IMR-90 (cell line): ENCODE data around the gene ONECUT2. TPM values are rescaled to one million over a fixed set of nuclear protein-coding genes. Genes with fewer than 3 reads are reported as not detected.

Experiments used
- ATAC-seq: fragments of 200-7000 bp; cut with Tn5 transposase; 2 replicates; pipeline ENCODE4 v1.9.1; 2020; ENCODE audit warnings: low read depth, mild to moderate bottlenecking, moderate library complexity
- BruUV-seq: library from RNA; stranded (reverse); fragments of 400-500 nt; replicated peaks from 2 replicates; lab custom pipeline; 2021; lab: Mats Ljungman, UMichigan
- CTCF ChIA-PET: fragments of 300-600 bp; formaldehyde crosslinking; extraction: SDS; loops from one replicate; lab custom pipeline; 2021; ENCODE audit warnings: antibody characterized with exemption; lab: Yijun Ruan, JAX
- POLR2A ChIA-PET: fragments of 300-600 bp; sonication (Branson Sonifier 250); formaldehyde crosslinking; loops from one replicate; lab custom pipeline; 2022; ENCODE audit warnings: antibody characterized with exemption; ENCODE audit not compliant: unreplicated experiment; lab: Charles Lee
- DNase-seq: peaks from one replicate; pipeline ENCODE4 v3.0.0; 2013
- H2AFZ ChIP-seq: replicated peaks from 2 replicates; pipeline ENCODE3; 2013; ENCODE audit warnings: low read length, mild to moderate bottlenecking; ENCODE audit not compliant: poor library complexity
- H2AK5ac ChIP-seq: 2 replicates; pipeline ENCODE4 v1.6.1; 2013; ENCODE audit warnings: low read depth, low read length, inconsistent platforms
- H2AK9ac ChIP-seq: replicated peaks from 2 replicates; pipeline ENCODE3; 2013; ENCODE audit warnings: mild to moderate bottlenecking, low read depth, low read length, moderate library complexity; ENCODE audit not compliant: poor library complexity
- H2BK120ac ChIP-seq: 2 replicates; pipeline ENCODE4 v1.6.1; 2013; ENCODE audit warnings: low read depth, low read length, inconsistent platforms
- H2BK15ac ChIP-seq: 3 replicates; pipeline ENCODE4 v1.6.1; 2013; ENCODE audit warnings: low read depth, low read length, inconsistent platforms
- H2BK20ac ChIP-seq: 2 replicates; pipeline ENCODE4 v1.6.1; 2013; ENCODE audit warnings: low read depth, mild to moderate bottlenecking, inconsistent platforms, low read length, moderate library complexity
- H2BK5ac ChIP-seq: 2 replicates; pipeline ENCODE4 v1.6.1; 2013; ENCODE audit warnings: mild to moderate bottlenecking, low read depth, low read length, inconsistent platforms; ENCODE audit not compliant: poor library complexity, severe bottlenecking
- H3K14ac ChIP-seq: replicated peaks from 2 replicates; pipeline ENCODE4 v1.6.1; 2013; ENCODE audit warnings: low read depth, low read length, inconsistent platforms
- H3K18ac ChIP-seq: 2 replicates; pipeline ENCODE4 v1.6.1; 2013; ENCODE audit warnings: low read depth, low read length, control low read depth
- H3K23ac ChIP-seq: 2 replicates; pipeline ENCODE4 v1.6.1; 2013; ENCODE audit warnings: low read depth, low read length, inconsistent platforms
- H3K27ac ChIP-seq: 2 replicates; pipeline ENCODE4 v1.5.1; 2013; ENCODE audit warnings: mild to moderate bottlenecking, control low read depth, low read length; ENCODE audit not compliant: insufficient read depth
- H3K27me3 ChIP-seq: 2 replicates; pipeline ENCODE4 v1.6.1; 2013; ENCODE audit warnings: low read length; ENCODE audit not compliant: control insufficient read depth, insufficient read depth
- H3K36me3 ChIP-seq: 2 replicates; pipeline ENCODE4 v1.6.1; 2013; ENCODE audit warnings: low read length, mixed read lengths; ENCODE audit not compliant: control insufficient read depth, insufficient read depth
- H3K4ac ChIP-seq: 2 replicates; pipeline ENCODE4 v1.6.1; 2013; ENCODE audit warnings: low read depth, low read length, inconsistent platforms
- H3K4me1 ChIP-seq: 2 replicates; pipeline ENCODE4 v1.6.1; 2013; ENCODE audit warnings: low read length, mixed read lengths; ENCODE audit not compliant: control insufficient read depth, insufficient read depth
- H3K4me2 ChIP-seq: 2 replicates; pipeline ENCODE4 v1.6.1; 2013; ENCODE audit warnings: low read depth, mild to moderate bottlenecking, control low read depth, low read length, moderate library complexity
- H3K4me3 ChIP-seq: 2 replicates; pipeline ENCODE4 v1.5.1; 2013; ENCODE audit warnings: low read depth, mild to moderate bottlenecking, control low read depth, low read length, moderate library complexity; ENCODE audit not compliant: insufficient read depth
- H3K56ac ChIP-seq: 2 replicates; pipeline ENCODE4 v1.6.1; 2013; ENCODE audit warnings: low read length, inconsistent platforms; ENCODE audit not compliant: insufficient read depth; ENCODE audit errors: extremely low read depth
- H3K79me1 ChIP-seq, 2 experiments: 2 replicates each; pipeline ENCODE4 v1.6.1; 2013; ENCODE audit warnings: low read length in 2 of 2, inconsistent platforms in 1 of 2, low read depth in 1 of 2
- H3K9ac ChIP-seq: 2 replicates; pipeline ENCODE4 v1.6.1; 2013; ENCODE audit warnings: low read depth, low read length, control low read depth
- H3K9me1 ChIP-seq: 2 replicates; pipeline ENCODE4 v1.6.1; 2013; ENCODE audit warnings: low read length, inconsistent platforms; ENCODE audit not compliant: insufficient read depth
- H3K9me3 ChIP-seq: 2 replicates; pipeline ENCODE4 v1.6.1; 2013; ENCODE audit warnings: low read length; ENCODE audit not compliant: control insufficient read depth, insufficient read depth
- H4K20me1 ChIP-seq: 2 replicates; pipeline ENCODE4 v1.6.1; 2013; ENCODE audit warnings: low read length, inconsistent platforms; ENCODE audit not compliant: insufficient read depth
- H4K5ac ChIP-seq: 2 replicates; pipeline ENCODE4 v1.6.1; 2013; ENCODE audit warnings: mild to moderate bottlenecking, low read depth, low read length, control low read depth
- H4K8ac ChIP-seq, 2 experiments: 2 replicates each; pipeline ENCODE4 v1.6.1; 2013; ENCODE audit warnings: low read depth in 2 of 2, low read length in 2 of 2, control low read depth in 1 of 2, inconsistent platforms in 1 of 2
- H4K91ac ChIP-seq: 2 replicates; pipeline ENCODE4 v1.6.1; 2013; ENCODE audit warnings: low read depth, low read length, inconsistent platforms; ENCODE audit not compliant: insufficient read depth
- BHLHE40 ChIP-seq: fragments of 150-350 bp; IDR thresholded peaks from 2 replicates; pipeline ENCODE4 v1.6.1; 2016; ENCODE audit warnings: mild to moderate bottlenecking, low read depth, low read length
- CEBPB ChIP-seq: IDR thresholded peaks from 2 replicates; pipeline ENCODE4 v1.6.1; 2012; ENCODE audit warnings: low read depth, low read length, improper control_type of control experiment
- CHD1 ChIP-seq: IDR thresholded peaks from 2 replicates; pipeline ENCODE4 v1.6.1; 2012; ENCODE audit warnings: low read depth, low read length, improper control_type of control experiment
- FOS ChIP-seq: fragments of 150-350 bp; IDR thresholded peaks from 2 replicates; pipeline ENCODE4 v1.6.1; 2016; ENCODE audit warnings: low read depth, low read length
- MAFK ChIP-seq: IDR thresholded peaks from 2 replicates; pipeline ENCODE4 v1.6.1; 2012; ENCODE audit warnings: low read depth, low read length, improper control_type of control experiment
- MAZ ChIP-seq: IDR thresholded peaks from 2 replicates; pipeline ENCODE4 v1.6.1; 2012; ENCODE audit warnings: low read depth, mild to moderate bottlenecking, low read length, improper control_type of control experiment, moderate library complexity, borderline replicate concordance
- MXI1 ChIP-seq: IDR thresholded peaks from 2 replicates; pipeline ENCODE4 v1.6.1; 2012; ENCODE audit warnings: low read depth, mild to moderate bottlenecking, low read length, moderate library complexity, borderline replicate concordance
- NFE2L2 ChIP-seq: fragments of 150-350 bp; IDR thresholded peaks from 2 replicates; pipeline ENCODE4 v1.6.1; 2016; ENCODE audit warnings: low read depth, mild to moderate bottlenecking, low read length
- POLR2A ChIP-seq: IDR thresholded peaks from 2 replicates; pipeline ENCODE4 v1.6.1; 2012; ENCODE audit warnings: mild to moderate bottlenecking, low read depth, low read length
- RAD21 ChIP-seq: IDR thresholded peaks from 2 replicates; pipeline ENCODE4 v1.6.1; 2012; ENCODE audit warnings: low read length, improper control_type of control experiment
- RCOR1 ChIP-seq: IDR thresholded peaks from 2 replicates; pipeline ENCODE4 v1.6.1; 2012; ENCODE audit warnings: mild to moderate bottlenecking, low read length, improper control_type of control experiment; ENCODE audit not compliant: insufficient replicate concordance
- RFX5 ChIP-seq: IDR thresholded peaks from 2 replicates; pipeline ENCODE4 v1.8.0; 2012; ENCODE audit warnings: low read depth, mild to moderate bottlenecking, low read length, moderate library complexity
- SMC3 ChIP-seq: fragments of 150-350 bp; IDR thresholded peaks from 2 replicates; pipeline ENCODE4 v1.6.1; 2016; ENCODE audit warnings: low read depth, mild to moderate bottlenecking, antibody characterized with exemption, low read length, moderate library complexity
- WGBS, 2 experiments: methylation state at CpG; one replicate each; pipeline versions ENCODE4 v1.1.5 to v1.1.7; 2013; ENCODE audit warnings: missing lambda C conversion rate in 2 of 2; ENCODE audit not compliant: insufficient read length in 1 of 2; ENCODE audit errors: extremely low coverage in 2 of 2; 5-methylcytosine and 5-hydroxymethylcytosine counted together
- dilution Hi-C: fragments of 300-500 bp; cut with HindIII; formaldehyde crosslinking; loops from one replicate; pipeline ENCODE4 v1.14.3; 2018; ENCODE audit warnings: low sequenced_read_pairs; ENCODE audit not compliant: unreplicated experiment
- in situ Hi-C: fragments of 300-500 bp; cut with MboI; formaldehyde crosslinking; loops from 3 replicates; pipeline ENCODE4 v1.14.3; 2019; ENCODE audit warnings: low sequenced_read_pairs, inconsistent platforms, mixed read lengths
- intact Hi-C: fragments of 100-400 bp; cut with micrococcal nuclease; formaldehyde crosslinking; loops from 2 replicates; pipeline ENCODE4 v1.10.0; 2022
- polyA plus RNA-seq, 3 experiments: library from polyadenylated mRNA; depleted of rRNA; stranded (reverse); fragments of >200 nt; gene quantifications; 2 replicates each; pipeline ENCODE4 v1.2.3, GENCODE V29; 2012; ENCODE audit warnings: low replicate concordance in 1 of 3
- total RNA-seq: library from RNA; depleted of rRNA; stranded (reverse); fragments of >200 nt; gene quantifications from 2 replicates; pipeline ENCODE4 v1.2.3, GENCODE V29; 2012
- TF ChIP-seq, protein P1 (sequence below): fragments of 150-350 bp; IDR thresholded peaks from 2 replicates; pipeline ENCODE4 v1.6.1; 2017; ENCODE audit warnings: mild to moderate bottlenecking, antibody characterized with exemption, low read length, low read depth
- TF ChIP-seq, protein P2 (sequence below): fragments of 150-350 bp; IDR thresholded peaks from 2 replicates; pipeline ENCODE4 v1.6.1; 2016; ENCODE audit warnings: low read depth, mild to moderate bottlenecking, low read length, moderate library complexity, borderline replicate concordance
- TF ChIP-seq, protein P3 (sequence below): conservative IDR thresholded peaks from 2 replicates; pipeline ENCODE4 v1.5.1; 2012; ENCODE audit warnings: mild to moderate bottlenecking, low read depth, low read length, improper control_type of control experiment

The ONECUT2 gene
- total and polyA plus RNA-seq, 2 of the 4 experiments (the other 2 are of a cell fraction) = under 0.01 to 0.02 TPM

DNA sequence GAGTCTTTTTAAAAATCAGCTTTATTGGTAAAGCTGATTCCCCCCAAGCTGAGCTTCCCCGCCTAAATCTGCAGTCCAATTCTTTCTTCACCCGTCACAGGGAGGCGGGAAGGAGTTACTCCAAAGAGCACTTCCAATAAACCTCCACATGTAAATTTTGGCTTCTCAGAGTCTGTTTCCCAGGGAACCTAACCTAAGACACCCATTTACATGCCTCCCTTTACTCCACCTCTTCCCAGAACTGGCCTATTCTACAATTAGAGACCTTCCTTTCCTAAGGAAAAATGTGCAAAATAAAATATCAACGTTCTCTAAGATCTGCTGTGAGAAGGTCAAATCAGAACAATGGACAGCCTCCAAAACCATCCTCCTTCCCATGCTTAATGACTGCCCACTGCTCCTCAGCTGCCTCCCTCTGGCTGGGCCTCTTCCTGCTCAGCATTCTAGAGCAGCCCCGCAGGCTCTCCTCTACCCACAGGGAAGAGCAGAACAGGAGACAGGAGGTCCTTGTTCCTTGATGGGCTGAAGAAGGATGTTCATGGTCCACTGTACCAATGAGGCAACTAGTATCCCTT, 63.6 kb downstream of the ONECUT2 start:
- DNase-seq (no peak), ATAC-seq (no peak)
- CTCF ChIA-PET = no interaction called here
- Histone ChIP-seq H2BK5ac (no peak overlapping the region), H3K9me1 (no peaks in the 10 kb centered on the region), H3K9ac (no peak overlapping the region), H2BK120ac (no peak overlapping the region), H3K56ac (no peak overlapping the region), H3K4me1 (no peaks in the 10 kb centered on the region), H3K4me3 (no peak overlapping the region), H3K4me2 (no peak overlapping the region), H2AFZ (no peak overlapping the region), H2BK15ac (no peak overlapping the region), H2AK9ac (no peak overlapping the region), H2AK5ac (no peak overlapping the region), H3K27ac (no peak overlapping the region), H3K14ac (no peak overlapping the region), H3K36me3 (no peaks in the 10 kb centered on the region), H4K91ac (no peak overlapping the region), H4K20me1 (no peaks in the 10 kb centered on the region), H3K79me1 (no peaks in the 10 kb centered on the region), H3K4ac (no peak overlapping the region), H3K9me3 (no peaks in the 10 kb centered on the region), H3K27me3 (no peaks in the 10 kb centered on the region; the same call in 1 of the 2 replicates), H4K8ac (no peak overlapping the region), H3K18ac (no peak overlapping the region), H4K5ac (no peak overlapping the region), H2BK20ac (no peak overlapping the region), H3K23ac (no peak overlapping the region)
- WGBS, 2 experiments = 73% methylated on average over 3 of the region's 5 CpGs; no CpG with 5 or more reads in 1 of the 2 experiments
- in situ Hi-C loops = no loop called here
- POLR2A ChIA-PET = no interaction called here
- TF ChIP-seq RCOR1 (no peak), MAZ (no peak), FOS (no peak), CEBPB (no peak), POLR2A (no peak), RAD21 (no peak), BHLHE40 (no peak), RFX5 (no peak), MXI1 (no peak), CHD1 (no peak), NFE2L2 (no peak), SMC3 (no peak), MAFK (no peak)
- TF ChIP-seq, protein P1, sequence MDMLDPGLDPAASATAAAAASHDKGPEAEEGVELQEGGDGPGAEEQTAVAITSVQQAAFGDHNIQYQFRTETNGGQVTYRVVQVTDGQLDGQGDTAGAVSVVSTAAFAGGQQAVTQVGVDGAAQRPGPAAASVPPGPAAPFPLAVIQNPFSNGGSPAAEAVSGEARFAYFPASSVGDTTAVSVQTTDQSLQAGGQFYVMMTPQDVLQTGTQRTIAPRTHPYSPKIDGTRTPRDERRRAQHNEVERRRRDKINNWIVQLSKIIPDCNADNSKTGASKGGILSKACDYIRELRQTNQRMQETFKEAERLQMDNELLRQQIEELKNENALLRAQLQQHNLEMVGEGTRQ = no peak
- TF ChIP-seq, protein P2, sequence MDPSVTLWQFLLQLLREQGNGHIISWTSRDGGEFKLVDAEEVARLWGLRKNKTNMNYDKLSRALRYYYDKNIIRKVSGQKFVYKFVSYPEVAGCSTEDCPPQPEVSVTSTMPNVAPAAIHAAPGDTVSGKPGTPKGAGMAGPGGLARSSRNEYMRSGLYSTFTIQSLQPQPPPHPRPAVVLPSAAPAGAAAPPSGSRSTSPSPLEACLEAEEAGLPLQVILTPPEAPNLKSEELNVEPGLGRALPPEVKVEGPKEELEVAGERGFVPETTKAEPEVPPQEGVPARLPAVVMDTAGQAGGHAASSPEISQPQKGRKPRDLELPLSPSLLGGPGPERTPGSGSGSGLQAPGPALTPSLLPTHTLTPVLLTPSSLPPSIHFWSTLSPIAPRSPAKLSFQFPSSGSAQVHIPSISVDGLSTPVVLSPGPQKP = no peak
- TF ChIP-seq, protein P3, sequence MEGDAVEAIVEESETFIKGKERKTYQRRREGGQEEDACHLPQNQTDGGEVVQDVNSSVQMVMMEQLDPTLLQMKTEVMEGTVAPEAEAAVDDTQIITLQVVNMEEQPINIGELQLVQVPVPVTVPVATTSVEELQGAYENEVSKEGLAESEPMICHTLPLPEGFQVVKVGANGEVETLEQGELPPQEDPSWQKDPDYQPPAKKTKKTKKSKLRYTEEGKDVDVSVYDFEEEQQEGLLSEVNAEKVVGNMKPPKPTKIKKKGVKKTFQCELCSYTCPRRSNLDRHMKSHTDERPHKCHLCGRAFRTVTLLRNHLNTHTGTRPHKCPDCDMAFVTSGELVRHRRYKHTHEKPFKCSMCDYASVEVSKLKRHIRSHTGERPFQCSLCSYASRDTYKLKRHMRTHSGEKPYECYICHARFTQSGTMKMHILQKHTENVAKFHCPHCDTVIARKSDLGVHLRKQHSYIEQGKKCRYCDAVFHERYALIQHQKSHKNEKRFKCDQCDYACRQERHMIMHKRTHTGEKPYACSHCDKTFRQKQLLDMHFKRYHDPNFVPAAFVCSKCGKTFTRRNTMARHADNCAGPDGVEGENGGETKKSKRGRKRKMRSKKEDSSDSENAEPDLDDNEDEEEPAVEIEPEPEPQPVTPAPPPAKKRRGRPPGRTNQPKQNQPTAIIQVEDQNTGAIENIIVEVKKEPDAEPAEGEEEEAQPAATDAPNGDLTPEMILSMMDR = no peak
- BruUV-seq = no TSS peak
- dilution Hi-C loops = no loop called here
- intact Hi-C loops = no loop called here
